HCT116 (cell line): ENCODE data around the gene SFXN2. TPM values are rescaled to one million over a fixed set of nuclear protein-coding genes. Genes with fewer than 3 reads are reported as not detected.

Experiments
- ATAC-seq: fragments of 200-7000 bp; cut with Tn5 transposase; 2 replicates; pipeline ENCODE4 v1.9.1; 2020; ENCODE audit warnings: mild to moderate bottlenecking, moderate library complexity
- BruUV-seq: library from RNA; stranded (reverse); fragments of 400-500 nt; replicated peaks from 2 replicates; lab custom pipeline; 2021; lab: Mats Ljungman, UMichigan
- CTCF ChIA-PET: fragments of 300-600 bp; sonication (Branson Sonifier 250); formaldehyde crosslinking; loops from one replicate; lab custom pipeline; 2021; ENCODE audit warnings: antibody characterized with exemption; lab: Charles Lee
- POLR2A ChIA-PET: fragments of 300-600, 350-600 bp; sonication (Branson Sonifier 250); formaldehyde crosslinking; loops from one replicate; lab custom pipeline; 2021; ENCODE audit warnings: antibody characterized with exemption; lab: Charles Lee
- RAD21 ChIA-PET, 2 experiments: fragments of 300-600 bp; sonication (Branson Sonifier 250); formaldehyde crosslinking; loops; one replicate each; lab custom pipeline; 2023; ENCODE audit warnings: low total read pairs in 2 of 2; ENCODE audit not compliant: uncharacterized antibody in 2 of 2, unreplicated experiment in 2 of 2, low non-redundant PET in 1 of 2; lab: Charles Lee
- DNase-seq: peaks from one replicate; pipeline ENCODE4 v3.0.0-alpha.2; 2010; ENCODE audit warnings: low read depth, low spot score
- H2AFZ ChIP-seq: fragments of 200-600 bp; shearing (Covaris generic), sonication (generic); 2 replicates; pipeline ENCODE4 v1.6.1; 2017; ENCODE audit warnings: low read depth, mixed run types, mixed read lengths, antibody characterized with exemption, low read length; ENCODE audit not compliant: poor library complexity, severe bottlenecking
- H3K27ac ChIP-seq: 2 replicates; pipeline ENCODE4 v1.5.1; 2012; ENCODE audit warnings: low read depth, low read length
- H3K27me3 ChIP-seq: fragments of 200-600 bp; sonication (generic); 2 replicates; pipeline ENCODE4 v1.6.1; 2016; ENCODE audit warnings: mixed run types, low read length, mixed read lengths; ENCODE audit not compliant: insufficient read depth
- H3K36me3 ChIP-seq, 2 experiments: fragments of 200-500 bp in 1 of 2; fragments of 200-600 bp in 1 of 2; sonication (Bioruptor generic) in 1 of 2; sonication (generic) in 1 of 2; 2 replicates each; pipeline versions ENCODE4 v1.5.1 to v1.6.1; 2014 to 2016; ENCODE audit warnings: low read length in 2 of 2, inconsistent platforms in 1 of 2, mixed read lengths in 1 of 2, mixed run types in 1 of 2; ENCODE audit not compliant: insufficient read depth in 2 of 2, control insufficient read depth in 1 of 2
- H3K4me1 ChIP-seq, 2 experiments: fragments of 200-600 bp in 1 of 2; sonication (generic) in 1 of 2; 2 replicates each; pipeline versions ENCODE4 v1.5.1 to v1.6.1; 2012 to 2017; ENCODE audit warnings: low read length in 2 of 2, inconsistent platforms in 1 of 2, mild to moderate bottlenecking in 1 of 2, mixed read lengths in 1 of 2, mixed run types in 1 of 2, moderate library complexity in 1 of 2; ENCODE audit not compliant: insufficient read depth in 2 of 2, control insufficient read depth in 1 of 2
- H3K4me2 ChIP-seq: fragments of 200-600 bp; sonication (generic); 2 replicates; pipeline ENCODE4 v1.6.1; 2017; ENCODE audit warnings: mixed run types, low read length, mixed read lengths
- H3K4me3 ChIP-seq, 2 experiments: fragments of 200-600 bp in 1 of 2; sonication (generic) in 1 of 2; replicated peaks in 1 of 2; 2 replicates each; pipeline ENCODE4 v1.5.1; 2011 to 2016; ENCODE audit warnings: low read length in 2 of 2, control low read depth in 1 of 2, low read depth in 1 of 2, mild to moderate bottlenecking in 1 of 2, mixed read lengths in 1 of 2, mixed run types in 1 of 2
- H3K79me2 ChIP-seq: fragments of 200-600 bp; sonication (generic); 2 replicates; pipeline ENCODE4 v1.6.1; 2017; ENCODE audit warnings: mild to moderate bottlenecking, mixed run types, low read length, moderate library complexity, mixed read lengths; ENCODE audit not compliant: insufficient read depth
- H3K9ac ChIP-seq: fragments of 200-600 bp; sonication (generic); 2 replicates; pipeline ENCODE4 v1.6.1; 2016; ENCODE audit warnings: low read length, mixed read lengths
- H3K9me2 ChIP-seq: fragments of 200-600 bp; sonication (generic), shearing (Covaris generic); 2 replicates; pipeline ENCODE4 v1.6.1; 2017; ENCODE audit warnings: mixed run types, mild to moderate bottlenecking, moderate library complexity; ENCODE audit not compliant: insufficient read depth
- H3K9me3 ChIP-seq, 2 experiments: fragments of 200-500 bp in 1 of 2; fragments of 200-600 bp in 1 of 2; sonication (Bioruptor generic) in 1 of 2; sonication (generic) in 1 of 2; 2 replicates each; pipeline ENCODE4 v1.6.1; 2014 to 2017; ENCODE audit warnings: low read length in 2 of 2, mixed read lengths in 2 of 2, inconsistent platforms in 1 of 2, low read depth in 1 of 2, mild to moderate bottlenecking in 1 of 2, mixed run types in 1 of 2, moderate library complexity in 1 of 2; ENCODE audit not compliant: control insufficient read depth in 1 of 2, insufficient read depth in 1 of 2
- H4K20me1 ChIP-seq: fragments of 200-600 bp; sonication (generic), shearing (Covaris generic); 2 replicates; pipeline ENCODE4 v1.6.1; 2017; ENCODE audit warnings: mixed run types, mild to moderate bottlenecking, moderate library complexity; ENCODE audit not compliant: insufficient read depth
- SRF ChIP-seq: IDR thresholded peaks from 2 replicates; pipeline ENCODE4 v1.6.1; 2012; ENCODE audit warnings: low read depth
- intact Hi-C: fragments of 100-400 bp; cut with micrococcal nuclease; formaldehyde crosslinking; loops from 2 replicates; pipeline ENCODE4 v1.10.0; 2022
- total RNA-seq: library from RNA; stranded (reverse); gene quantifications from one replicate; pipeline ENCODE4 v1.2.1, GENCODE V29; 2021; ENCODE audit not compliant: unreplicated experiment
- TF ChIP-seq, protein P1 (sequence below): IDR thresholded peaks from 2 replicates; pipeline ENCODE4 v1.6.1; 2012; ENCODE audit warnings: low read depth
- TF ChIP-seq, protein P2 (sequence below): IDR thresholded peaks from 2 replicates; pipeline ENCODE4 v1.6.1; 2011; ENCODE audit warnings: mild to moderate bottlenecking, low read length, moderate library complexity; ENCODE audit not compliant: insufficient replicate concordance; ENCODE audit errors: extremely low read depth

Gene SFXN2
- total RNA-seq, 1 experiment from 2014 or later: 22.9 TPM

DNA sequence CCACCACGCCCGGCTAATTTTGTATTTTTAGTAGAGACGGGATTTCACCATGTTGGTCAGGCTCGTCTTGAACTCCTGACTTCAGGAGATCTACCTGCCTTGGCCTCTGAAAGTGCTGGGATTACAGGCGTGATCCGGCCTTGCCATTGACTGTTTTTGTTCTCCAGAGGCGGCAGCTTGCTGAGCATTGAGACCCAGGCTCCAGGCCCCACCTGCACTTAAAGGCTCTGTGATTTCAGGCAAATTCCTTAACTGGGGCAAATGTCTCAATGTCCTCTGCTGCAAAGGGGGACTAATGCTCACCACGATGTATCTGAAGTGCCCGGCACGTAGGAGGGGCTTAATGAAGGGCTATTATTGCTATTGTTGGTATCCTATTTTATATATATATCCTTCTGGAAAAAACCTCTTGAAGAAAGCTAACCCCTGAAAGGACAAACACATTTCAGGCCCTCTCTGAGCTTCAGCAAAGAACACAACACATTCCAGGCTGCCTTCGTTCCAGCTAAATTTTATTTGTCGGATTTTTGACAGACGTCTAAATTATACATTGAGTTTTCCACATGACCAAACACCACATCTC lies 41.1 kb upstream of the SFXN2 start:
- peaks cover 13 to 19% of the 10 kb centered on the region in 2 experiments for H3K4me1 ChIP-seq
- H4K20me1 ChIP-seq: no peaks in the 10 kb centered on the region
- CTCF ChIA-PET: no interaction called here
- H3K79me2 ChIP-seq: no peaks in the 10 kb centered on the region
- TF ChIP-seq SRF: no peak
- TF ChIP-seq, protein P1, sequence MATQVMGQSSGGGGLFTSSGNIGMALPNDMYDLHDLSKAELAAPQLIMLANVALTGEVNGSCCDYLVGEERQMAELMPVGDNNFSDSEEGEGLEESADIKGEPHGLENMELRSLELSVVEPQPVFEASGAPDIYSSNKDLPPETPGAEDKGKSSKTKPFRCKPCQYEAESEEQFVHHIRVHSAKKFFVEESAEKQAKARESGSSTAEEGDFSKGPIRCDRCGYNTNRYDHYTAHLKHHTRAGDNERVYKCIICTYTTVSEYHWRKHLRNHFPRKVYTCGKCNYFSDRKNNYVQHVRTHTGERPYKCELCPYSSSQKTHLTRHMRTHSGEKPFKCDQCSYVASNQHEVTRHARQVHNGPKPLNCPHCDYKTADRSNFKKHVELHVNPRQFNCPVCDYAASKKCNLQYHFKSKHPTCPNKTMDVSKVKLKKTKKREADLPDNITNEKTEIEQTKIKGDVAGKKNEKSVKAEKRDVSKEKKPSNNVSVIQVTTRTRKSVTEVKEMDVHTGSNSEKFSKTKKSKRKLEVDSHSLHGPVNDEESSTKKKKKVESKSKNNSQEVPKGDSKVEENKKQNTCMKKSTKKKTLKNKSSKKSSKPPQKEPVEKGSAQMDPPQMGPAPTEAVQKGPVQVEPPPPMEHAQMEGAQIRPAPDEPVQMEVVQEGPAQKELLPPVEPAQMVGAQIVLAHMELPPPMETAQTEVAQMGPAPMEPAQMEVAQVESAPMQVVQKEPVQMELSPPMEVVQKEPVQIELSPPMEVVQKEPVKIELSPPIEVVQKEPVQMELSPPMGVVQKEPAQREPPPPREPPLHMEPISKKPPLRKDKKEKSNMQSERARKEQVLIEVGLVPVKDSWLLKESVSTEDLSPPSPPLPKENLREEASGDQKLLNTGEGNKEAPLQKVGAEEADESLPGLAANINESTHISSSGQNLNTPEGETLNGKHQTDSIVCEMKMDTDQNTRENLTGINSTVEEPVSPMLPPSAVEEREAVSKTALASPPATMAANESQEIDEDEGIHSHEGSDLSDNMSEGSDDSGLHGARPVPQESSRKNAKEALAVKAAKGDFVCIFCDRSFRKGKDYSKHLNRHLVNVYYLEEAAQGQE: no peak
- TF ChIP-seq, protein P2, sequence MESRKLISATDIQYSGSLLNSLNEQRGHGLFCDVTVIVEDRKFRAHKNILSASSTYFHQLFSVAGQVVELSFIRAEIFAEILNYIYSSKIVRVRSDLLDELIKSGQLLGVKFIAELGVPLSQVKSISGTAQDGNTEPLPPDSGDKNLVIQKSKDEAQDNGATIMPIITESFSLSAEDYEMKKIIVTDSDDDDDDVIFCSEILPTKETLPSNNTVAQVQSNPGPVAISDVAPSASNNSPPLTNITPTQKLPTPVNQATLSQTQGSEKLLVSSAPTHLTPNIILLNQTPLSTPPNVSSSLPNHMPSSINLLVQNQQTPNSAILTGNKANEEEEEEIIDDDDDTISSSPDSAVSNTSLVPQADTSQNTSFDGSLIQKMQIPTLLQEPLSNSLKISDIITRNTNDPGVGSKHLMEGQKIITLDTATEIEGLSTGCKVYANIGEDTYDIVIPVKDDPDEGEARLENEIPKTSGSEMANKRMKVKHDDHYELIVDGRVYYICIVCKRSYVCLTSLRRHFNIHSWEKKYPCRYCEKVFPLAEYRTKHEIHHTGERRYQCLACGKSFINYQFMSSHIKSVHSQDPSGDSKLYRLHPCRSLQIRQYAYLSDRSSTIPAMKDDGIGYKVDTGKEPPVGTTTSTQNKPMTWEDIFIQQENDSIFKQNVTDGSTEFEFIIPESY: no peak
- intact Hi-C loops: no loop called here
- H3K4me2 ChIP-seq: no peak overlapping the region
- RAD21 ChIA-PET: no interaction called here
- no peaks in the 10 kb centered on the region for H3K9me2 ChIP-seq
- ATAC-seq: no peak
- no peaks in the 10 kb centered on the region for H3K27me3 ChIP-seq
- no peak overlapping the region for H3K4me3 ChIP-seq
- H3K9me3 ChIP-seq: no peaks in the 10 kb centered on the region
- no peak for DNase-seq
- no TSS peak for BruUV-seq
- H2AFZ ChIP-seq: no peak overlapping the region
- no peak overlapping the region for H3K27ac ChIP-seq
- no peak overlapping the region for H3K9ac ChIP-seq
- POLR2A ChIA-PET: interaction anchor here (0.7 kb wide), 1 partner anchor 818 kb away, joined by 4 read pairs; no protein-coding TSS in a partner anchor
- H3K36me3 ChIP-seq: no peaks in the 10 kb centered on the region; a peak in 1 of 4 replicates
